Measurements from ENCODE around the gene DTNA. TPM values are rescaled to one million over a fixed set of nuclear protein-coding genes. Genes with fewer than 3 reads are reported as not detected.

DTNA gene
- total RNA-seq, 2 donors from 2014 or later = 114 to 197 TPM

GRCh38 chr18:34808389-34808788 lies 98.3 kb downstream of the DTNA start:
- H3K4me1 ChIP-seq = peaks cover 0 to 3% of the 10 kb centered on the region in 2 donors
- no peaks in the 10 kb centered on the region for H3K9me3 ChIP-seq
- H3K36me3 ChIP-seq = peaks cover 18% of the 10 kb centered on the region
- H3K27me3 ChIP-seq = no peaks in the 10 kb centered on the region
- H3K4me3 ChIP-seq = no peak overlapping the region
- DNase-seq (ENCODE audit: low spot score) = no peak
- H3K27ac ChIP-seq = no peak overlapping the region
- TF ChIP-seq CTCF (IDR thresholded peaks at IDR 0.05) = no peak

GRCh38 chr18:34809451-34810072 lies 99.5 kb downstream of the DTNA start:
- Histone ChIP-seq H3K9me3 (no peaks in the 10 kb centered on the region), H3K36me3 (peaks cover 18% of the 10 kb centered on the region), H3K4me1 (peaks cover 0 to 3% of the 10 kb centered on the region in 2 donors), H3K27ac (no peak overlapping the region), H3K27me3 (no peaks in the 10 kb centered on the region), H3K4me3 (no peak overlapping the region)
- DNase-seq (ENCODE audit: low spot score) = peak; percentile 78
- TF ChIP-seq CTCF (IDR thresholded peaks at IDR 0.05) = peak; percentile 25 to 59

- no peak overlapping the region for H3K27ac ChIP-seq
- peaks cover 17% of the 10 kb centered on the region for H3K36me3 ChIP-seq
Measured at GRCh38 chr18:34816183-34816582, 106.1 kb downstream of the DTNA start.

GRCh38 chr18:34817636-34818035 lies 107.5 kb downstream of the DTNA start:
- TF ChIP-seq CTCF (IDR thresholded peaks at IDR 0.05) = no peak
- Histone ChIP-seq H3K27me3 (no peaks in the 10 kb centered on the region), H3K4me3 (no peak overlapping the region), H3K27ac (no peak overlapping the region), H3K9me3 (no peaks in the 10 kb centered on the region), H3K36me3 (peaks cover 22% of the 10 kb centered on the region), H3K4me1 (peaks cover 0 to 4% of the 10 kb centered on the region in 2 donors)
- DNase-seq (ENCODE audit: low spot score) = no peak

More at GRCh38 chr18:34816183-34816582, 106.1 kb downstream of the DTNA start:
- Histone ChIP-seq H3K4me1 (peaks cover 0 to 4% of the 10 kb centered on the region in 2 donors), H3K27me3 (no peaks in the 10 kb centered on the region), H3K9me3 (no peaks in the 10 kb centered on the region), H3K4me3 (no peak overlapping the region)
- DNase-seq (ENCODE audit: low spot score) = no peak
- TF ChIP-seq CTCF (IDR thresholded peaks at IDR 0.05) = no peak

- no peak for TF ChIP-seq CTCF (IDR thresholded peaks at IDR 0.05)
- Histone ChIP-seq H3K4me1 (peaks cover 0 to 4% of the 10 kb centered on the region in 2 donors), H3K27me3 (no peaks in the 10 kb centered on the region), H3K27ac (no peak overlapping the region), H3K4me3 (no peak overlapping the region), H3K36me3 (peaks cover 18% of the 10 kb centered on the region), H3K9me3 (no peaks in the 10 kb centered on the region)
- no peak for DNase-seq (ENCODE audit: low spot score)
Measured at GRCh38 chr18:34818064-34818463, 108.0 kb downstream of the DTNA start.

Data from right atrium auricular region (tissue), 2 donors.